K562 (cell line): Measurements from ENCODE around the gene SRGAP3.

Source experiments
- ARNT ChIP-seq, 2 experiments: fragments of 450-650 bp; IDR thresholded peaks; 2 replicates each; pipeline ENCODE4 v1.6.1; 2016; ENCODE audit warnings: mild to moderate bottlenecking in 1 of 2
- CTCF ChIP-seq, 3 experiments: IDR thresholded peaks in 2 of 3; conservative IDR thresholded peaks in 1 of 3; 2 replicates each; pipeline ENCODE4 v1.5.1; 2011 to 2012; ENCODE audit warnings: low read length in 3 of 3, mild to moderate bottlenecking in 3 of 3, control low read depth in 2 of 3, improper control_type of control experiment in 1 of 3, inconsistent platforms in 1 of 3, low read depth in 1 of 3, mixed read lengths in 1 of 3, moderate library complexity in 1 of 3; ENCODE audit not compliant: insufficient read depth in 2 of 3
- SREBF2 ChIP-seq: sonication (generic); formaldehyde crosslinking; IDR thresholded peaks from 2 replicates; pipeline ENCODE4 v1.4.0; 2020; ENCODE audit warnings: mild to moderate bottlenecking, missing genetic modification reagents
- TRIM28 ChIP-seq: fragments of 450-650 bp; IDR thresholded peaks from 2 replicates; pipeline ENCODE4 v1.6.1; 2017
- YBX1 ChIP-seq: fragments of 450-650 bp; IDR thresholded peaks from 2 replicates; pipeline ENCODE4 v1.7.1; 2016; ENCODE audit warnings: mild to moderate bottlenecking
- ZNF175 ChIP-seq: fragments of 200-800 bp; sonication (Bioruptor generic); IDR thresholded peaks from 2 replicates; pipeline ENCODE4 v1.6.1; 2016; ENCODE audit warnings: low read depth, mild to moderate bottlenecking, missing genetic modification characterization, missing compliant biosample characterization

DNA sequence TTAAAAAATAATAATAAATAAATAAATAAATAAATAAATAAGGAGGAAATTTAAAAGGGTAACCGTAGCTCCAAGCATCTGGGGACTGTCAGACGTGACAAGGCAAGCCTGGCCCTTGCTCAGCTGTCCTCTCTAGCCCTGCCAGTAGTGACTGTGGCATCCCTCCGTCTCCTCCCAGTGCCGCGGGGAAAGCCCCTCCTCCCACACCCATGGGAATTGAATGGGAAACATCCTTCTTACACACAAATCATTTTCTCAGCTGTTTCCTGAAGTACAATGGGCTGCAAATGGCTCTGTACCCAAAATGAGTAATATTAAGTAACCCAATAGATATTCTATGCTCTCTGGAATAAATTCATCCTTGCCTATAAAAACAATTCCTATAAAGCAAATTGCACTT is 184.6 kb downstream of the SRGAP3 start:
- TF ChIP-seq YBX1 (no peak), CTCF (IDR thresholded peaks at IDR 0.05 in 2 of 3, conservative IDR thresholded peaks at IDR 0.05 in 1 of 3; ENCODE audit: insufficient read depth in 2 of 3, low read depth in 1 of 3, low read length in 3 of 3) (no peak), TRIM28 (no peak), ARNT (IDR thresholded peaks at IDR 0.05) (no peak), SREBF2 (CRISPR knock-in tag) (no peak), ZNF175 (CRISPR knock-in tag) (no peak)
